ENCODE results near the gene PDGFRB. TPM values are rescaled to one million over a fixed set of nuclear protein-coding genes. Genes with fewer than 3 reads are reported as not detected.
A peak's percentile ranks its signal among the peaks of the same experiment; 100 is the strongest.

PDGFRB gene
- total and polyA plus RNA-seq, 12 donors, result 15.5 to 101 (median 42.9) TPM

- no peak overlapping the region for H3K4me3 ChIP-seq
- no peak for TF ChIP-seq CTCF (IDR thresholded peaks at IDR 0.05)
- DNase-seq (no peak), ATAC-seq (no peak)
- H3K27me3 ChIP-seq, result no peaks in the 10 kb centered on the region
- 94 to 96% methylated on average over 6 of the region's 6 CpGs for WGBS, 2 donors
- H3K36me3 ChIP-seq, result peaks cover 0 to 72% (median 0%) of the 10 kb centered on the region in 9 donors
- peak overlapping the region in 1 of 10 donors; percentile 79 for H3K27ac ChIP-seq
- no peaks in the 10 kb centered on the region for H3K9me3 ChIP-seq
- intact Hi-C loops (cut with DNase I), result no loop called here
- H3K4me1 ChIP-seq, result peaks cover 0 to 80% (median 0%) of the 10 kb centered on the region in 9 donors
Observed at GRCh38 chr5:150068071-150068470, 87.6 kb downstream of the PDGFRB start.

GRCh38 chr5:150067405-150067960 is 88.2 kb downstream of the PDGFRB start:
- no peaks in the 10 kb centered on the region for H3K9me3 ChIP-seq
- H3K4me1 ChIP-seq, result peaks cover 0 to 80% (median 0%) of the 10 kb centered on the region in 9 donors
- no peak for ATAC-seq
- no peak for TF ChIP-seq CTCF (IDR thresholded peaks at IDR 0.05)
- peak overlapping the region in 1 of 10 donors; percentile 79 for H3K27ac ChIP-seq
- peaks cover 0 to 67% (median 0%) of the 10 kb centered on the region in 9 donors for H3K36me3 ChIP-seq
- DNase-seq, result no peak
- no peaks in the 10 kb centered on the region for H3K27me3 ChIP-seq
- intact Hi-C loops (cut with DNase I), result no loop called here
- no peak overlapping the region for H3K4me3 ChIP-seq
- 89 to 93% methylated on average over 6 of the region's 6 CpGs for WGBS, 2 donors

GRCh38 chr5:150066901-150067396 is 88.7 kb downstream of the PDGFRB start:
- Histone ChIP-seq H3K36me3 (peaks cover 0 to 62% (median 0%) of the 10 kb centered on the region in 9 donors), H3K4me3 (no peak overlapping the region), H3K4me1 (peaks cover 0 to 80% (median 0%) of the 10 kb centered on the region in 9 donors), H3K9me3 (no peaks in the 10 kb centered on the region), H3K27me3 (no peaks in the 10 kb centered on the region), H3K27ac (peak overlapping the region in 1 of 10 donors; percentile 79)
- 89 to 91% methylated on average over 2 of the region's 2 CpGs for WGBS, 2 donors
- ATAC-seq (no peak), DNase-seq (no peak)
- intact Hi-C loops (cut with DNase I), result no loop called here
- TF ChIP-seq CTCF (IDR thresholded peaks at IDR 0.05), result no peak

GRCh38 chr5:150066436-150066835 is 89.2 kb downstream of the PDGFRB start:
- intact Hi-C loops (cut with DNase I), result no loop called here
- 97% methylated on average over 5 of the region's 5 CpGs for WGBS, 2 donors
- DNase-seq (no peak), ATAC-seq (no peak)
- Histone ChIP-seq H3K36me3 (peaks cover 0 to 61% (median 0%) of the 10 kb centered on the region in 9 donors), H3K4me3 (no peak overlapping the region), H3K9me3 (no peaks in the 10 kb centered on the region), H3K4me1 (peaks cover 0 to 75% (median 0%) of the 10 kb centered on the region in 9 donors), H3K27ac (peak overlapping the region in 4 of 10 donors; percentile 31 to 79 (median 41)), H3K27me3 (no peaks in the 10 kb centered on the region)
- TF ChIP-seq CTCF (IDR thresholded peaks at IDR 0.05), result no peak
